ENCODE measurements around the gene LDLRAD4.

The LDLRAD4 gene

DNA sequence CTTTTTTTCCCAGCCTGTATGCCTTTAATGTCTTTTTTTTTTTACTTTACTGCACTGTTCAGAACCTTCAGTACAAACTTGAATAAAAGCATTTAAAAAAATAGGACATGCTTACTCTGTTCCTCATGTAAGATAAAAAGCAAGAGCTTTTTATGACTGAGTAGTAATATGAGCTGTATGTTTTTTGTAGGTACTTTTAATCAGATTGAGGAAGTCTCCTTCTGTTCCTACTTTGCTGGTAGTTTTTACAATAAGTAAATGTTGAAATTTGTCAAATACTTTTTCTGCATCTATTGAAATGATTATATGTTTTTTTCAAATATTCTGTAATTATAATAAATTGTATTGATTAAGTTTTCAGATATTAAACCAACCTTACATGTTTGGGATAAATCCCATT is 318.0 kb downstream of the LDLRAD4 start:
- DNase-seq (ENCODE audit: low read depth): no peak

DNA sequence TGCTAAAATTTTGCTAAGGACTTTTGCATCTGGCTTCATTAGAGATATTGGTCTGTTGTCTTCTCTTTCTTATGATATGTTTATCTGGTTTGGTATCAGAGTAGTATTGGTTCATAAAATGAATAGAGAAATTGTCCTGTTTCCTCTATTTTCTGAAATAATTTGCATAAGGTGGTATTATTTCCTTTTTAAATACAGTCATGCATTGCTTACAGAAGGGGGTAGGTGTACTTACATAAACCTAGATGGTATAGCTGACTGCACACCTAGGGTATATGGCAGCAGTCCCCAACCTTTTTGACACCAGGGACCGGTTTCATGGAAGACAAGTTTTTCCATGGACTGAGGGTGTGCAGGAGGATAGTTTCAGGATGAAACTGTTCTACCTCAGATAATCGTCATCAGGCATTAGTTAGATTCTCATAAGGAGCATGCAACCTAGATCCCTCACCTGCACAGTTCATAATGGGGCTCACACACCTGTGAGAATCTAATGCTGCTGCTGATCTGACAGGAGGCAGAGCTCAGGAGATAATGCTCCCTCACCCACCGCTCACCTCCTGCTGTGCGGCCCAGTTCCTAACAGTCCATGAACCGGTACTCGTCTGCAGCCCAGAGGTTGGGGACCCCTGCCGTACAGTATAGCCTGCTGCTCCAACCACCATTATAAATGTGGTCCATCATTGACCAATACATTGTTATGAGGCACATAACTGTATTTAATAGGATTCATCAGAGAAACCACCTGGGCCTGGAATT is 318.6 kb downstream of the LDLRAD4 start:
- DNase-seq (ENCODE audit: low read depth): no peak

DNA sequence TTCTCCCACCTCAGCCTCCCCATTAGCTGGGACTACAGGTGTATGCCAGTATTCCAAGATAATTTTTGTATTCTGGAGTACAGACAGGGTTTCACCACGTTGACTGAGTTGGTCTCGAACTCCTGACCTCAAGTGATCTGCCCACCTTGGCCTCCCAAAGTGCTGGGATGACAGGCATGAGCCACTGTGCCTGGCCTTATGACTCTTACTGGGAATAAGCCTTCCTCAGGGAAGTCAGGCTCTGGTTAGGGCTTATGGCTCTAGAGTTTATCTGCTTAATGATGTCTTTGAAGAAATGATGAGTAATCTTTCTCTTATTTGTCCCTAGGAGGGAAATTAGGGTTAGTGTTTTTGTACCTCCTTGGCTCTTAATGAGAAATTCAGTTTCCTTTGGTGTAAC is 320.1 kb downstream of the LDLRAD4 start:
- no peak for DNase-seq (ENCODE audit: low read depth)

DNA sequence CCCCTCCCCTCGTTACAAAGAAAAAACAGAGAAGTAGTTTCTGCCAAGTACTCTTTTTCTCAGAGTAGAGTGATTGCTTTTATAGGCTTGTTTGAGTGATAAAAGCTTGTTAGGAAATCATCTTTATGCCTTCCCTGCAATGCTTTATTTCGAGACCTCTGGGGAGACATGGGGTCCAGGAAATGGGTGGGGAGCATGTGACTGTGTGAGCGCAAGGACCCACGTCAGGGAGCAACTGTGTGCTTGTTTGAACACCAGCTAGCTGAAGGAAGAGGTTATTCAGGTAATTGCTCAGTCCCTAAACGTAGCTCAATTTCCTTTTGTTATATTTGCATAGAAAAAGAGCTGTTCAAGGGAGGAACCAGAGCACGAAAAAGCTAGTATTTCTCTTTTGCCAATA is 320.5 kb downstream of the LDLRAD4 start:
- no peak for DNase-seq (ENCODE audit: low read depth)

DNA sequence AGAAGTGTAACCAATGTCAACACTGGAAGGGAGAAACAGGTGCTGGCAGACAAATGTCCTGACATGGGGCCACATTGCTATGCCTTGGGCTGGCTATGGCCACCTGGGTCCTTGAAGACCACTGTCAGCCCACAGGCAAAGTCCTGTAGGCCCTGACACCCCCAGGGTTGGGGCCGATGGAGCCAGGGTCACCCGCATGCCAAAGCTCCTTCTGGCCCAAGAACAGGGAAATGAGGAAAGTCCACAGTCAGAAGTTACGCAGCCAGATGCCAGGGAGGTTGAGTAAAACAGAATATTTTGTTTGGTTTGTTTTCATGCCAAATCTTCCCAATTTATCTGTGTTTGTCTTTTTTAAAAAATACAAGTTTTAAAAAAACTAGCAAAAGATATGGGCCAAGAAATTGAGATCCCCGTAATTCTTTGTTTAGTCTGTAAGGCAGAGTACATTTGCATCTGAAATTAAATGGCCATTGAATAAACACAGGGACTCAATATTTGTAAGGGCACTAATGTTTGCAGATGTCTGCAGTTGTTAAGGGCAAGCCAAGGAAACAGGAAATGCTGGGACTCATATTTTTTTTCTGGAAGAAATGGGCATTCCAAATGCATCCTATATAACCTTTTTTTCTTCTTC is 321.4 kb downstream of the LDLRAD4 start:
- DNase-seq (ENCODE audit: low read depth): no peak

DNA sequence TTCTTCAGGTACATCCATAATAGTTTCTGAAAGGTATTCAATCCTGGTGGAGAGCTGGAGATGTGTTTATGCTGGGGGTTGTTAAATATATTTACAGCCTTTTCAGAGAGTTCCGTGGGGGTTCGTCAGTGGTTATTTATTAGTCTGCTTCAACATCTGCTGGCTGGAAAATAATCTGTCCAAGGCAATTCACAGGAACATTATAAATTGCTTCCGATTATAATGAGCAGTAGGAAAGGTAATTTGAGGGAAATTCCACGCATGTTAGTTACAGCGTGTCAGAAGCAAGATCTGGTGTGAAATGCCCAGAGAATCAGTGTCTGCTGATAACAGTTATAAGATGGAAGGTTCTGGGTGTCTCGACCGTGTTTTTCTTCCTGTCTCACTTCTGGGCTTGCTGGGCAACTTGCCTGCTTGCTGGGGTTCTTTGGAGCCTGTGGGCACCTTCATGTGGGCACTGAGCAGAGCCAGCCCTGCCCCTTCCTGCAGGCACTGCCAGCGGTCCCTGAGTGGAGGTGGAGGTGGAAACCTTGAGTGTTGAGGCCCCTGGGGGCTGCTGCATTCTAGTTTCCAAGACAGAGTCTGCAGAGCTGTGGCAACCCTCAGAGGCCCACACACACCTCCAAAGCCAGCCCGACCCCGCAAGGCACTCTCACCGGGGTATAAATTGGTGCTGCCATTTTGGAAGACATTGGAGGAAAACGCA is 322.1 kb downstream of the LDLRAD4 start:
- DNase-seq (ENCODE audit: low read depth): no peak

DNA sequence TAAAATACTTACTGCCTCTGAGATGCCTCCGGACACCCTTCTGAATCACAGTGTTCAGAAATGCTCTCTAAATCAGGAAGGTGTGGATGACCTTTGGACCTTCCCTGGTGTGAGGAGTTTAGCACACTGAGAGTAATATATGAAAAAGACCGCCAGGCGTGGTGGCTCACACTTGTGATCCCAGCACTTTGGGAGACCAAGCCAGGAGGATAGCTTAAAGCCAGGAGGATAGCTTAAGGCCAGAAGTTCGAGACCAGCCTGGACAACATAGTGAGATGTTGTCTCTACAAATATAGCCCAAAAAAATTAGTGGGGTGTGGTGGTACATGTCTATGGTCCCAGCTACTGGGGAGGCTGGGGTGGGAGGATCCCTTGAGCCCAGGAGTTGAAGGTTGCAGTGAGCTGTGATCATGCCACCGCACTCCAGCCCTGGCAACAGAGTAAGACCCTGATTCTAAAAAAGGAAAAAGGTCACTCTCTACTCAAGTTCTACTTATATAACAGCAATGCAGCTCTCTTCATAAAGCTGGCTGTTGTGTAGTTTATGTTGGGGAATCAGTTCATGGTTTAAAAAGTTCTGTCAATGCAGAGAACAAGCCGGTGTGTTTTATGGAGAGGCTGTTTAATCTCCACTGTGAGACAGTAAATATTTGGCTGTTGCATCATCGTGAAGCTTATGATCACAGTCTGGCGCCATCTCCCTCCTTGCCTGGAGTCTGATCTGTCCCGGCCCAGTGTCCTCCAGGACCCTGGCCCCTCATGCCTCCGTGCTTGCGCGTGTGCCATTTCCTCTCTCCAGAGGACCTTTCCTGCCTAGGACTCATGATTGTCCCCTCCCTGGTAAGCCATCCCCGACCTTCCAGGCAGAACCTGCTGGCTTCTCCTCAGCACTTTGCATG is 323.3 kb downstream of the LDLRAD4 start:
- DNase-seq (ENCODE audit: low read depth): no peak

DNA sequence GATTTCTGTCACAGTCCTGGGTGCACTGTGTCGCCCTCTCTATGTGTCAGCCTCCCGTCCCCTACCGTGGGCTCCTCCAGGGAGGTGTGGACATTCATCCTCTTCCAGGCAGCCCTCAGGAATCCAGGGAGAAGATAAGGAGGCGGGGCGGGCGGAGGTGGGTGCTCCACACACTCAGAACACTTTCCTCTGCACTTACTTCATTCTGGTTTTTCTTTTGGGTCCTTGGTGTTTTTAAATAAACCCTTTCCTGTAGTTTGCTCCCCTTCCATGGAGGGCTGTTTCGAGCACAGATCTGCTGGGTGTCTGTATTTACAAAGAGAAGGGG is 323.9 kb downstream of the LDLRAD4 start:
- no peak for DNase-seq (ENCODE audit: low read depth)

DNA sequence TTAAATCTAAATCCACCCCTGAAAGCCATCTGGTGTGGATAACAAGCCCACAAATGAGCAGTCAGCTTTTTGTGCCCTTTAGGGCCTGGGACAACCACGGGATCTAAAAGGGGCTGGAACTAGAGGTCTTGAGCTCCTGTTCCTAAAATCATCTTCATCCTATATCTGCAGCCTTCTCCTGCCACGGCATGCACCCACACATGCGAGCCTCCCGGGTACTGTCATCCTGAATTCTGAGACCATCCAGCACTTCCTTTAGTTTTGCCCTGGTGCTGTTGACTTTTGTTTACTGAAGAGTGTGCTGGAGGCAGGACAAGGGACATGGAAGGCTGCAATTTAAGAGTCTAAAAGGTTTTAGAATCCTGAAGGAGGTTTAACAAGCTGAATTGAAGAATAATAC is 324.6 kb downstream of the LDLRAD4 start:
- no peak for DNase-seq (ENCODE audit: low read depth)

DNA sequence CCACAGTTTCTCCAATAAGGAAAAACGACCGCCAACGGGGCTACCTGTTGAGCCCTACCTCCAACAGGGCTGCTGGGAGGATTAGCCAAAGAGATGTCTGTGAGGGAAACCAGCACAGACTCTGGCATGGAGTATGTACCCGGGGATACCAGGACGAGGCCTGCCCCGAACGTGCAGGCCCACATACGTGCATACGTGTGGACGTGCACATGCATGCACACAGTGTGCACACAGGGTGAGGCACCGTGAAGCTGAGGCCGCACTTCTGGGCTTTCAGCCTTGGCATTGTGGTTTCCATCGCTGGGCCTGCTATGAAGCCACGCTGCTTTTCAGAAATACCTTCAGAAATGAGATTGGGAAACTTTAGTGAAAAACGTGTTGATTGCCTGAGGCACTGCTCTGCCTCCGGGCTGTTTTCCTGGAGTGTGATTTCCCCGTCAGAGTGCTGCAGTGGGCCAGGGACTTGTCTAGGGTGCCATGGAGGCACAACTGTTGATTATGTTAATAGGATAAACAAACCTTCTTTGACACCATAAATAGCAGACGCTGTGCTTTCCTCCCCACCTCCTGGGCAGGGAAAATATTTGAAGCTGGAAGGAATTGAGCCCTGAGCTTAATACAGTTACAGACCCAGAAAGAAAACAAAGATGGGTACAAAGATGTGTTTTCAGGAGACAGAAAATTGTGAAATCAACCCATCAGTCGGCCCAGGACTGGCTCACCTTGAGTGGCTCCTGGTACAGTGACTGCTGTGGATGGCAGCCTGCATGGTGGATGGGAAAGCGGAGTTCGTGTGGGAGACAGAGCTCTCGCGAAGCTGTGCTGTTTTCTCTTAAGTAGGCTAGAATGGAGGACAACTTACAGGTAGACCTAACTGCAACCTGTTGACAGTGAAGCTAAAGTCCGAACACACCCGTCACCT is 325.5 kb downstream of the LDLRAD4 start:
- no peak for DNase-seq (ENCODE audit: low read depth)

DNA sequence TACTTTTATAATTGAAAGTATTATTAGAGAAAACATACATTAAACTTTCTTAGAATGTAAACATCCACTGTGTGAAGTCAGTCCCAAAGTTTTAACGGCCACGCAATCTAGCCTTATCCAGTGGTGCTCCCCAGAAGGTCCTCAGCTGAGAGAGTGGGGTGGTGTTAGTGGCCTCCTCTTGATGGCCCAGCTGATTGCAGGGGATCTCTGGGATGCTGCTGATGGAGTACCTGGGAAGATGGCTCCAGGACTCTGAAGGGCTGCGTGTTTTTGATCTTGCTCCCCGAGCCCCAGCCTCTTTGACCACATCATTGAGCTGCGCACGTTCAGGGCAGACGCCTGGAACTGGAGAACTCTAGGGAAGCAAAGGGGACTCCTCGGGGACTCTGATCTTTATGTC is 326.4 kb downstream of the LDLRAD4 start:
- no peak for DNase-seq (ENCODE audit: low read depth)

DNA sequence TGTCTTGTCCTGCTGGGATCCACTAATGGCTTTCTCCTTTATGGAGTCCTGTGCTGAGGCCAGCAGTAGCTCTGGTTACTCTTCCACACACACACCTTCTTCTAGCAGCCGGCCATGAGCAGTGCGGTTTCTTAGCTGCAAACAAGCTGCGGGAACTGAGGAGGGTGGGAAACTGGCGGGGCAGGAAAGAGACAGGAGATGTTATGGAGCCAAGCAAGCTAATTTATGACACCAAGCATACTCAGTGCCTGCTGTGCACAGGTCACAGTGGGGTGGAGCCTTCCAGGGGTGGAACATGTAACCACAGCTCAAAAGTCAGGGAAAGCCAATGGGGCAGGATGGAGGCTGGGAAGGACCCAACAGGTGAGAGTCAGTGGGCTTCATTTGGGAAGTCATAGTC is 327.0 kb downstream of the LDLRAD4 start:
- no peak for DNase-seq (ENCODE audit: low read depth)

DNA sequence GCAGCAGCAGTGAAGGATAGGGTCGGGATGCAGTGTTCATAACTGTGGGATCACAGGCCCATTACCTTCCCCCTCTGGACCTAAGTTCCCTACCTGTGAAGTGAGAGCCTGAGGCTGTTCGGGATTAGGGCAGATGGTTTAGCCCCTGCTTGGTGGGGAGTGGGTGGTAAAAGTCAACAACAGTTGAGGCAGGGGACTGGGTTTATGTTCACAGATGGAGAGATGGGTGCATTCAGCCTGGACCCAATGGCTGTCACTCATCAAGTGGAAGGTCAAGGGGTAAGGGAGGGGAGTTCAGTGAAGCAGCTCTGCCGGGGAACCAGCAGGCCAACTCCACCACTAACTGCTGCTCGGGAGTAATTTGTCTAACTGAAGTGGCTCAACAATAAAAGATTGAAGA is 327.4 kb downstream of the LDLRAD4 start:
- no peak for DNase-seq (ENCODE audit: low read depth)

DNA sequence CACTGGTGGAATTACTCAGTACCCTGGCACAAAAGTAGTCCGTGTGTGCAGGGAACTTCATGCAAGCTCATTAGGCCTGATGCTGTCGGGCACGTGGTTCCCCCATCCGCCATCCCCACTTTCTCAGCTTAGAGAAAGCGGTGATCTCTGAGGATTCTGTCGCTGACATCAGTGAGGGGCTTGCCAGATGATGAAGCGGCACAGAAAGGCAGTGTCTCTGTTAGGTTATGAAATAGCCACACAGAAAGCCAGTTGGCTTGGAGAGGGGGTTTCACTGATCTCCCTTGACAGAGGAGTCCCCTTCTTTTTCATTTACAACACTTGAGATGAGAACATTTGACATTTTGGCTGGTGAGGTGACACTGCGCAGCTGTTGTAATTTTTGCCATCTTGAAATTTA is 328.1 kb downstream of the LDLRAD4 start:
- no peak for DNase-seq (ENCODE audit: low read depth)

DNA sequence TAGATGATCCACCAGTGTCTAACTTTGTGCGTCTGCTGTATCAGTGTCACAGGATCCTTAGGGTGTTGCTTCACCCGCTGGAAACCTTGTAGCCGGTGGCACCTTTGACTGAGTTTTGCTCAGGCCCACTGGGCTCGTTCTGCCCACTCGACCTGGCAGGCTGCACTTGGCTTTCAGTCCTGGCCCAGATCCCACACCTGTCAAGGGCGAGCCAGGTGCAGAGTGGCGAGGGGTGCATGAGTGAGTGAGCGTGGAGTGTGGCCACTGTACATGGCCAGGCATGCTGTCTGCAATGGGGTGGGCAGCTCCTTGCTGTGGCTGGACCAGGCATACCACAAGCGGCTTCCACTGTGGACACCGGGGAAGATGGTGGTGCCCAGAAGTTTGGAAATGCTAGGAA is 328.8 kb downstream of the LDLRAD4 start:
- no peak for DNase-seq (ENCODE audit: low read depth)

DNA sequence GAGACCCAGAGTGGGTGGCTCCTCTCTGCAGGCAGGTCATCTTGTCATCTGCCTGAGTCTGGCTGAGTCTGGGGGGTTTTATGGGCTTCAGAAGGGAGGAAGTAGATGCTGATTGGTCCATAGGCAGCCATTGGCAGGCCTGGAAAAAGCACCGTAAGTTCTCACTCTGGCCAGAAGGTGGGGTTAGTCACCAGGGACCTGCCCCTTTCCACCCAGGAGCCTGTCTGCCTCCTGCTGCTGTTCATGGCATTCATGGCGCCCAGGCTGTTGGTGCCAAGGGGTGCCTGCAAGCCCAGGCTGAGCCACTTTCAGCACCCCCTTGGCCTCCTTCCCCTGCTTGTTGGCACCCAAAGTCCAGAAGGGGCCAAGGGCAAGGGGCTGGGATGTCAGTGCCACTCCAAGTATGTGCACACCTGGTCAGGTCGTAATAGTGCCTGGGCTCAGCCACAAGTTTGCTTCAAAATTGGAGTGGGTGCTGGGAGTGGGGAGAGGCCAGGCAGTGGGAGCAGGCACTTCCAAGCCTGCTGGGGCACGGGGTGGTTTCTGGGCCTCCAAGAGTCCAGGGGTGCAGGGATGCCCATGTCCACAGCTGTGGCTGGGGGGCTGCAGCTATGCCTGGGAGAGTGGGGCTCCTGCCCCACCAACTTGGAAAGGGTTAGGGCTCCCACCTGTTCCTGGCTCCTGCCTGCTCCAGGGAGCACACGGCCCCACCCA is 329.7 kb downstream of the LDLRAD4 start:
- DNase-seq (ENCODE audit: low read depth): no peak

DNA sequence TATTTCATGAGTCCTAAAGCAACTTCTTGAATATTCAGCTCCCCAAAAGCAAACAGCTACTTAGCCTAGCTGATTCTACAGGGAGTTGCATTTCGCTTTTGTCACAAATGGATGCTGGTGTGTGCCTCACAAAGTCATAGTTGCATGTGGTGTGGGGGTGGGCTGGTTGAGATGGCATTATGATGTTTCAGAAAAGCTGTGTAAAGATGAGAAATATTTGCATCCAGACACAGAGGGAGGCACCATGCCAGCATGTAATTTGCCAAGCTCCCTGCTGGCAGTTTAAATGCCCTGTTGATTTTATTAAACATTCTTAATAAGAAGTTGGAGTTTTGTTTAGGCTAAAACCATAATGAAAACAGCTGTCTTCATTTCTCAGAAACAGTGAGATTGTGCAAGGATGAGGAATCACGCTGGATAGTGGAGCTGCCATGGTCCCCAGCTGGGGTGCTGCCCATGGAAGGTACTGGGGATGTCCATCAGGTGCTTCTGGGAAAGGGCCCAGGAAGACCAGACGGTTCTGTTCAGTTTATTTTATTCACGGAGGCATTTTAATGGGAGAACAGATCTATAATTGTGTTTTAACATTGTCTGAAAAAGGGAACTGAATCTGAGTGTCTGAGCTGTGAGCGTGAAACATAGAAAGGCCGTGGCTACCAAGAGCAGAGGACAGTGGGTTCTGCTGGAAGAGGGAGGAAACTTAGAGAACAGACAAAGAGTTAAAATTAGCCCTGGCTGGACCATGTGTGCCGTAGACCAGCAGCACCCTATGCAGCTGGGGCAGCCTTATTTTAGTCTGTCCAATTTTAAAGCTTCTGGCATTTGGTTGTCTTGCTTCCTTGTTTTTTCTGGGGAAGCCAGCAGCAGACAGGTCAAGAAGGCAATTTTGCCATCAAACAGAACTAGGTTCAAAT is 330.7 kb downstream of the LDLRAD4 start:
- no peak for DNase-seq (ENCODE audit: low read depth)

DNA sequence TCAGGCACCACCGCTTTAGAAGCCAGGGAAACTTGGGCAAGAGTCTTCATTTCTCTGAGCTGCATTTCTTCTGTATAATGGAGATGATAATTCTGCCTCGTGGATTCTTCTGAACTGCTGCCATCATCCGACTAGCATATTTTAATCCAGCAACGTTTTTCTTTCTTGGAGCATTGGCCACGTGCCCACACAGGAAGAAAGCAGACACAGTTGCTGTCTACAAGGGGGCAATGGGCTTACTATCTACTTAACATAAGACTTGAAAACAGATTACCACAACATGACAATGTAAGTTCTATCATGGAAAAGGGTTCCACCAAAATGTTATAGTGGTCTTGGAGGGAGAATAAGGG is 331.3 kb downstream of the LDLRAD4 start:
- DNase-seq (ENCODE audit: low read depth): no peak

DNA sequence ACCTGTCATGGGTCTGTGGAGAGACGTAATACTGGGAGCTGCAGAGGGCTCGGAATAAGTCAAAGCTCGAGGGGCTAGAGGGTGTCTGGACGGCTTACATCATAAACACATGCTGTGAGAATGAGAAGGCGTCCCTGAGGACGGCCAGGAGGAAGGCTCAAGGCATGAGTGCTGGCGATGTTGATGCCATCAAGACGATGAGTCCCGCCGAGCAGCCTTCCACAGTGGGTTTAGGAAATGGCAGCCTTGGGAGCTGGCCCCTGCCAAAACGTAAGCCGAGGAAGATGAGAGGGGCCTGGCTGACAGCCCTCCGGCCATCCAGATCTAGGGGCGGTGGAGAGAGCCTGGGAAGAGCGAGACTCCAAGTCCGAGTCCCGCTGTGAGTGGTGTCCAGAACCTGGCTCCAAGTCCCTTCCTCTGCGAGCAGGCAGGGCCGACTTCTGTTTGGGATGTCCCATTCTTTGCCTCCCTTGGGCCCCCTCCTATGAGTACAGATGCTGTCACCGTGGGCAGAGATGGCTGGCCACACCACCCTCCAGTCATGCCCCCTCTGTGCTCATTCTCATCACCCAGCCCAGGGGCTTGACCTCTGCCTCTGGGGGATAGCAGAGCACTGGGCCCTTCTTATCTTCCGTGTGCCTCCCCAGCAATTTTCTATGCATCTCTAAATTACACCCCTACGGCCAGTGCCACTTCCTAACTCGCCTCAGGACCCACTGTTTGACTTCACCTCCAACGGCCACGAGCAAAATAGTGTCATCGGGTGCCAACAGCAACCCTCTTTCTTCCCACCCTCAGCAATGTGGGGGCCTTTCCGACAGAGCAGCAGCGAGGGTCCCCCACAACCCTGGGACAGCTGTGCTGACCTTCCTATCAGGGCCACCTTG is 332.1 kb downstream of the LDLRAD4 start:
- DNase-seq (ENCODE audit: low read depth): no peak

All from activated T-helper 1 cell treated with Interleukin-2 at 50 U/mL for 16 hours (primary cell).